HUES64 (cell line): ENCODE data around the gene HSD17B11.
"Not testable (repeated sequence)": the region's sequence is repeated elsewhere in the genome, so short reads cannot be mapped to it uniquely, and the experiment has no call there.

Source experiments
- H3K27ac ChIP-seq: 2 replicates; pipeline ENCODE4 v1.7.0; 2013; ENCODE audit warnings: low read depth, low read length, inconsistent platforms
- H3K27me3 ChIP-seq: 2 replicates; pipeline ENCODE4 v1.6.1; 2013; ENCODE audit warnings: mild to moderate bottlenecking, low read length; ENCODE audit not compliant: insufficient read depth
- H3K36me3 ChIP-seq: 2 replicates; pipeline ENCODE4 v1.6.1; 2013; ENCODE audit warnings: mild to moderate bottlenecking, low read length; ENCODE audit not compliant: insufficient read depth
- H3K4me1 ChIP-seq: 2 replicates; pipeline ENCODE4 v1.6.1; 2013; ENCODE audit warnings: mild to moderate bottlenecking, low read length, moderate library complexity; ENCODE audit not compliant: insufficient read depth
- H3K4me3 ChIP-seq: 2 replicates; pipeline ENCODE4 v1.5.1; 2013; ENCODE audit warnings: mild to moderate bottlenecking, low read length, moderate library complexity
- H3K9ac ChIP-seq: 2 replicates; pipeline ENCODE4 v1.6.1; 2013; ENCODE audit warnings: mild to moderate bottlenecking, low read depth, low read length
- H3K9me3 ChIP-seq: 2 replicates; pipeline ENCODE4 v1.6.1; 2013; ENCODE audit warnings: low read depth, low read length; ENCODE audit not compliant: insufficient read depth
- WGBS: fragments of 150-250, 120-280 bp; methylation state at CpG from one replicate; pipeline ENCODE4 v1.1.7; 2013; ENCODE audit warnings: missing lambda C conversion rate; 5-methylcytosine and 5-hydroxymethylcytosine counted together

The HSD17B11 gene

GRCh38 chr4:87403732-87404131, 12.7 kb upstream of the HSD17B11 start:
- not testable (repeated sequence) for H3K9ac ChIP-seq, H3K4me3 ChIP-seq, H3K4me1 ChIP-seq, H3K27ac ChIP-seq, H3K36me3 ChIP-seq, H3K27me3 ChIP-seq
- H3K9me3 ChIP-seq, result peaks cover 18% of the 10 kb centered on the region; the same call in 1 of the 2 replicates
- WGBS, result 84% methylated on average over 1 of the region's 1 CpG

DNA sequence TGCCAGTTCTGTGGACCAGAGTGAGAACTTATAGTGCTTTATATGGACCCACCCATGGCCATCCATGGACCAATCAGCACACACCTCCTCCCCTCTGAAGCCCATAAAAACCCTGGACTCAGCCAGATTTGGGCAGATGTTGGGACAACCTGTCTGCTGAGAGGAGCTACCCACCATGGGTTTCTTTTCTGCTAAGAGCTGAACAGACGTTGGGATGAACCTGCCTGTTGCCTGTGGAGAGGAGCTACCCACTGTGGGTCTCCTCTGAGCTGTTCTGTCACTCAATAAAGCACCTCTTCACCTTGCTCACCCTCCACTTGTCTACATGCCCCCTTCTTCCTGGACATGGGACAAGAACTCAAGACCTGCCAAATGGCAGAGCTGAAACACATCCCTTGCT, 9.0 kb upstream of the HSD17B11 start:
- H3K9me3 ChIP-seq, result peaks cover 18% of the 10 kb centered on the region; the same call in 1 of the 2 replicates
- H3K27me3 ChIP-seq, result no peaks in the 10 kb centered on the region
- no peak overlapping the region for H3K27ac ChIP-seq
- 84% methylated on average over 1 of the region's 1 CpG for WGBS
- no peak overlapping the region for H3K9ac ChIP-seq
- no peaks in the 10 kb centered on the region for H3K36me3 ChIP-seq
- no peaks in the 10 kb centered on the region for H3K4me1 ChIP-seq
- H3K4me3 ChIP-seq, result no peak overlapping the region

GRCh38 chr4:87399148-87399547, 8.2 kb upstream of the HSD17B11 start:
- H3K27me3 ChIP-seq, result no peaks in the 10 kb centered on the region
- no peak overlapping the region for H3K4me3 ChIP-seq
- H3K27ac ChIP-seq, result no peak overlapping the region
- H3K36me3 ChIP-seq, result no peaks in the 10 kb centered on the region
- no peaks in the 10 kb centered on the region for H3K4me1 ChIP-seq
- WGBS, result 92% methylated on average over 3 of the region's 3 CpGs
- peaks cover 18% of the 10 kb centered on the region; the same call in 1 of the 2 replicates for H3K9me3 ChIP-seq
- no peak overlapping the region for H3K9ac ChIP-seq

DNA sequence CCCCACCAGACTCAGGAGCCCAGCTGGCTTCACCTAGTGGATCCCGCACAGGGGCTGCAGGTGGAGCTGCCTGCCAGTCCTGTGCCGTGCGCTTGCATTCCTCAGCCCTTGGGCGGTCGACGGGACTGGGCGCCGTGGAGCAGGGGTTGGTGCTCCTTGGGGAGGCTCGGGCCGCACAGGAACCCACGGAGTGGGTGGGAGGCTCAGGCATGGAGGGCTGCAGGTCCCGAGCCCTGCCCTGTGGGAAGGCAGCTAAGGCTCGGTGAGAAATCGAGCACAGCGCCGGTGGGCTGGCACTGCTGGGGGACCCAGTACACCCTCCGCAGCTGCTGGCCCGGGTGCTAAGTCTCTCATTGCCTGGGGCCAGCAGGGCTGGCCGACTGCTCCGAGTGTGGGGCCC, 4.9 kb upstream of the HSD17B11 start:
- H3K36me3 ChIP-seq, H3K27ac ChIP-seq, H3K9ac ChIP-seq, H3K4me1 ChIP-seq, H3K27me3 ChIP-seq, H3K4me3 ChIP-seq: not testable (repeated sequence)
- H3K9me3 ChIP-seq, result peaks cover 10% of the 10 kb centered on the region; the same call in 1 of the 2 replicates
- 93% methylated on average over 20 of the region's 20 CpGs for WGBS

- WGBS, result 95% methylated on average over 23 of the region's 23 CpGs
- H3K9ac ChIP-seq, H3K4me3 ChIP-seq: not testable (repeated sequence)
Observed at GRCh38 chr4:87395073-87395472, 4.1 kb upstream of the HSD17B11 start.

GRCh38 chr4:87392183-87392582, 1.2 kb upstream of the HSD17B11 start:
- peaks cover 2% of the 10 kb centered on the region; the same call in 1 of the 2 replicates for H3K36me3 ChIP-seq
- no peak overlapping the region for H3K4me3 ChIP-seq
- no peak overlapping the region for H3K9ac ChIP-seq
- no peaks in the 10 kb centered on the region for H3K4me1 ChIP-seq
- WGBS, result 100% methylated on average over 1 of the region's 3 CpGs
- no peak overlapping the region for H3K27ac ChIP-seq
- peaks cover 4% of the 10 kb centered on the region; the same call in 1 of the 2 replicates for H3K27me3 ChIP-seq
- 0 out of 2 replicates have a peak, but pooled peaks cover 5% of the 10 kb centered on the region for H3K9me3 ChIP-seq

More at GRCh38 chr4:87395073-87395472, 4.1 kb upstream of the HSD17B11 start:
- H3K4me1 ChIP-seq, H3K9me3 ChIP-seq, H3K27me3 ChIP-seq, H3K27ac ChIP-seq, H3K36me3 ChIP-seq: not testable (repeated sequence)

- Histone ChIP-seq H3K4me3 (peak overlapping the region; percentile 84), H3K27ac (peak overlapping the region; percentile 74; the same call in 1 of the 2 replicates), H3K36me3 (peaks cover 2% of the 10 kb centered on the region; the same call in 1 of the 2 replicates), H3K4me1 (no peaks in the 10 kb centered on the region), H3K27me3 (peaks cover 4% of the 10 kb centered on the region; the same call in 1 of the 2 replicates), H3K9ac (peak overlapping the region; percentile 87), H3K9me3 (0 out of 2 replicates have a peak, but pooled peaks cover 5% of the 10 kb centered on the region)
- WGBS, result 51% methylated on average over 16 of the region's 16 CpGs
Observed at GRCh38 chr4:87391576-87392054, 627 bp upstream of the HSD17B11 start.

- H3K9ac ChIP-seq, result peak overlapping the region; percentile 87
- peaks cover 4% of the 10 kb centered on the region; the same call in 1 of the 2 replicates for H3K27me3 ChIP-seq
- peaks cover 2% of the 10 kb centered on the region; the same call in 1 of the 2 replicates for H3K36me3 ChIP-seq
- peak overlapping the region; percentile 84 for H3K4me3 ChIP-seq
- no peaks in the 10 kb centered on the region for H3K4me1 ChIP-seq
- H3K9me3 ChIP-seq, result 0 out of 2 replicates have a peak, but pooled peaks cover 5% of the 10 kb centered on the region
- peak overlapping the region; percentile 74; the same call in 1 of the 2 replicates for H3K27ac ChIP-seq
Observed at GRCh38 chr4:87390551-87390890, 467 bp downstream of the HSD17B11 start.

DNA sequence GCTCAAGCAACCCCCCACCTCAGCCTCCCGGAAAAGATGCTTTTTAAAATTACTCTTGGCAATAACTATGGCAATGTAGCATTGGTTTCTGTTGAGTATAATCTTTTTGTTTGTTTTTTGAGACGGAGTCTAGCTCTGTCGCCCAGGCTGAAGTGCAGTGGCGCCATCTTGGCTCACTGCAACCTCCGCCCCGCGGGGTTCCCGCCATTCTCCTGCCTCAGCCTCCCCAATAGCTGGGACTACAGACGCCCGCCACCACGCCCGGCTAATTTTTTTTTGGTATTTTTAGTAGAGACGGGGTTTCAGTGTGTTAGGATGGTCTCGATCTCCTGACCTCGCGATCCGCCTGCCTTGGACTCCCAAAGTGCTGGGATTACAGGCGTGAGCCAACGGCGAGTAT, 933 bp downstream of the HSD17B11 start:
- H3K4me3 ChIP-seq, result peak overlapping the region; percentile 84
- not testable (repeated sequence) for H3K27ac ChIP-seq

GRCh38 chr4:87388901-87389300, 2.1 kb downstream of the HSD17B11 start:
- H3K36me3 ChIP-seq, result peaks cover 2% of the 10 kb centered on the region
- no peaks in the 10 kb centered on the region for H3K4me1 ChIP-seq
- no peak overlapping the region for H3K27ac ChIP-seq
- peaks cover 4% of the 10 kb centered on the region; the same call in 1 of the 2 replicates for H3K27me3 ChIP-seq
- over 99% methylated on average over 3 of the region's 3 CpGs for WGBS
- H3K9me3 ChIP-seq, result 0 out of 2 replicates have a peak, but pooled peaks cover 5% of the 10 kb centered on the region
- no peak overlapping the region for H3K9ac ChIP-seq
- no peak overlapping the region for H3K4me3 ChIP-seq

More for the DNA sequence above, 933 bp downstream of the HSD17B11 start:
- not testable (repeated sequence) for H3K27me3 ChIP-seq, H3K36me3 ChIP-seq, H3K4me1 ChIP-seq, H3K9me3 ChIP-seq
- WGBS, result 96% methylated on average over 17 of the region's 20 CpGs
- peak overlapping the region; percentile 87; the same call in 1 of the 2 replicates for H3K9ac ChIP-seq

DNA sequence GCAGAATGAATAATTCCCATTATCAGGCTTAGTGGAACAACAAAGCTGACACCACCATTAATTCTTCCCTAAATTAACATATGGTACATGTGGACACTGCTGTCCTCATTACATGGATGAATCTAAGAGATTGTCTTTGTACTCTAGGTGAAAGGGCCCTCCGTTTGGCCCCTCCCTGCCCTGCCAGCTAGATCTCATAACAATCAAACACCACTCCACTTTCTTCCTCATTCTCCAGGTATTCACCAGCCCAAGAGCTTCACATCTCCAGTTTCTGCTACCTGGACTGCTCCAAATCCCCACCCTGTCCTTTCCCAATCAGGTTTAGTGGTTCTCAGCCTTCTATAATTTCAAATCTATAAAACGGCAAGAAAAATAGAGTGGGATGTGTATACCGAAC, 3.8 kb downstream of the HSD17B11 start:
- Histone ChIP-seq H3K4me1 (no peaks in the 10 kb centered on the region), H3K27me3 (peaks cover 4% of the 10 kb centered on the region; the same call in 1 of the 2 replicates), H3K27ac (no peak overlapping the region), H3K9me3 (0 out of 2 replicates have a peak, but pooled peaks cover 5% of the 10 kb centered on the region), H3K4me3 (no peak overlapping the region), H3K36me3 (peaks cover 2% of the 10 kb centered on the region), H3K9ac (no peak overlapping the region)
- 89% methylated on average over 1 of the region's 3 CpGs for WGBS
